SK-N-MC (cell line): ENCODE data around the gene PSMD13.

Source experiments
- DNase-seq: peaks from one replicate; pipeline ENCODE4 v3.0.0-alpha.2; 2011; ENCODE audit warnings: low read depth, low spot score
- H3K27ac ChIP-seq: fragments of 200-600 bp; sonication (generic); 2 replicates; pipeline ENCODE4 v1.5.1; 2016; ENCODE audit warnings: mixed run types
- H3K36me3 ChIP-seq: fragments of 200-600 bp; sonication (generic); 2 replicates; pipeline ENCODE4 v1.6.1; 2017; ENCODE audit warnings: antibody characterized with exemption, low read length, mixed read lengths; ENCODE audit not compliant: insufficient read depth
- H3K4me3 ChIP-seq: fragments of 200-600 bp; sonication (generic); 2 replicates; pipeline ENCODE4 v1.5.1; 2016
- H3K9ac ChIP-seq: fragments of 200-600 bp; sonication (generic); 2 replicates; pipeline ENCODE4 v1.8.0; 2017; ENCODE audit warnings: mixed run types, mixed read lengths; ENCODE audit not compliant: insufficient read length
- H3K9me3 ChIP-seq: fragments of 200-600 bp; sonication (generic); 2 replicates; pipeline ENCODE4 v1.6.1; 2017; ENCODE audit warnings: low read depth, mild to moderate bottlenecking, antibody characterized with exemption, low read length, moderate library complexity, mixed read lengths
- EZH2 ChIP-seq: fragments of 200-600 bp; sonication (generic); IDR thresholded peaks from one replicate; pipeline ENCODE4 v1.6.1; 2017; ENCODE audit warnings: antibody characterized with exemption
- FOXP2 ChIP-seq: optimal IDR thresholded peaks from 2 replicates; pipeline ENCODE3; 2011; ENCODE audit warnings: mild to moderate bottlenecking, moderate library complexity; ENCODE audit not compliant: insufficient read depth; ENCODE audit errors: extremely low read length, control extremely low read depth
- POLR2AphosphoS5 ChIP-seq: IDR thresholded peaks from 2 replicates; pipeline ENCODE4 v1.6.1; 2012; ENCODE audit warnings: mild to moderate bottlenecking, low read depth, low read length, borderline replicate concordance

The PSMD13 gene

GRCh38 chr11:295351-296170 is 58.8 kb downstream of the PSMD13 start:
- no peak for DNase-seq
- H3K9me3 ChIP-seq: no peaks in the 10 kb centered on the region

GRCh38 chr11:296171-297050 is 59.6 kb downstream of the PSMD13 start:
- no peak for DNase-seq
- Histone ChIP-seq H3K9ac (no peak overlapping the region), H3K36me3 (no peaks in the 10 kb centered on the region; the same call in 1 of the 2 replicates), H3K27ac (no peak overlapping the region), H3K4me3 (no peak overlapping the region), H3K9me3 (no peaks in the 10 kb centered on the region)
- no peak for TF ChIP-seq POLR2AphosphoS5

More at GRCh38 chr11:295351-296170, 58.8 kb downstream of the PSMD13 start:
- no peak overlapping the region for H3K4me3 ChIP-seq
- no peak overlapping the region for H3K27ac ChIP-seq
- no peak overlapping the region for H3K9ac ChIP-seq
- TF ChIP-seq POLR2AphosphoS5: no peak
- no peak for TF ChIP-seq FOXP2
- no peak for TF ChIP-seq EZH2
- H3K36me3 ChIP-seq: no peaks in the 10 kb centered on the region; the same call in 1 of the 2 replicates

- TF ChIP-seq FOXP2 (no peak), POLR2AphosphoS5 (no peak), EZH2 (no peak)
- H3K4me3 ChIP-seq: no peak overlapping the region
- no peak for DNase-seq
- H3K27ac ChIP-seq: no peak overlapping the region
- H3K36me3 ChIP-seq: no peaks in the 10 kb centered on the region; the same call in 1 of the 2 replicates
- no peak overlapping the region for H3K9ac ChIP-seq
- H3K9me3 ChIP-seq: no peaks in the 10 kb centered on the region
Measured at GRCh38 chr11:297051-297585, 60.3 kb downstream of the PSMD13 start.

GRCh38 chr11:297586-298405 is 61.0 kb downstream of the PSMD13 start:
- Histone ChIP-seq H3K9ac (no peak overlapping the region), H3K9me3 (no peaks in the 10 kb centered on the region), H3K4me3 (no peak overlapping the region), H3K27ac (no peak overlapping the region), H3K36me3 (no peaks in the 10 kb centered on the region; the same call in 1 of the 2 replicates)
- TF ChIP-seq POLR2AphosphoS5 (no peak), FOXP2 (no peak), EZH2 (no peak)
- DNase-seq: no peak

GRCh38 chr11:298406-299065 is 61.8 kb downstream of the PSMD13 start:
- TF ChIP-seq FOXP2: no peak
- TF ChIP-seq EZH2: no peak
- no peak for TF ChIP-seq POLR2AphosphoS5
- Histone ChIP-seq H3K9ac (no peak overlapping the region), H3K9me3 (no peaks in the 10 kb centered on the region), H3K27ac (no peak overlapping the region), H3K4me3 (no peak overlapping the region), H3K36me3 (no peaks in the 10 kb centered on the region; the same call in 1 of the 2 replicates)
- DNase-seq: no peak

GRCh38 chr11:299081-299891 is 62.5 kb downstream of the PSMD13 start, which contains the start of gene IFITM5:
Gene IFITM5 (minus strand): TSS chr11:299526. CDS start chr11:299490, 36 bp downstream.
- H3K9ac ChIP-seq: no peak within 1 kb of the TSS
- TF ChIP-seq POLR2AphosphoS5: no peak
- no peak for TF ChIP-seq EZH2
- no peak for TF ChIP-seq FOXP2

More at GRCh38 chr11:299081-299891, 62.5 kb downstream of the PSMD13 start, which contains the start of gene IFITM5:
- no peak within 1 kb of the TSS for H3K27ac ChIP-seq
- no peak for DNase-seq
- no peak within 1 kb of the TSS for H3K4me3 ChIP-seq
- H3K36me3 ChIP-seq: no peaks in the 10 kb centered on the region
- H3K9me3 ChIP-seq: no peaks in the 10 kb centered on the region
